Measurements from ENCODE around the gene SCN1A.
"Not testable (repeated sequence)": the region's sequence is repeated elsewhere in the genome, so short reads cannot be mapped to it uniquely, and the experiment has no call there.

Gene SCN1A

GRCh38 chr2:166135152-166135848 lies 7.5 kb upstream of the SCN1A start:
- DNase-seq: no peak

DNA sequence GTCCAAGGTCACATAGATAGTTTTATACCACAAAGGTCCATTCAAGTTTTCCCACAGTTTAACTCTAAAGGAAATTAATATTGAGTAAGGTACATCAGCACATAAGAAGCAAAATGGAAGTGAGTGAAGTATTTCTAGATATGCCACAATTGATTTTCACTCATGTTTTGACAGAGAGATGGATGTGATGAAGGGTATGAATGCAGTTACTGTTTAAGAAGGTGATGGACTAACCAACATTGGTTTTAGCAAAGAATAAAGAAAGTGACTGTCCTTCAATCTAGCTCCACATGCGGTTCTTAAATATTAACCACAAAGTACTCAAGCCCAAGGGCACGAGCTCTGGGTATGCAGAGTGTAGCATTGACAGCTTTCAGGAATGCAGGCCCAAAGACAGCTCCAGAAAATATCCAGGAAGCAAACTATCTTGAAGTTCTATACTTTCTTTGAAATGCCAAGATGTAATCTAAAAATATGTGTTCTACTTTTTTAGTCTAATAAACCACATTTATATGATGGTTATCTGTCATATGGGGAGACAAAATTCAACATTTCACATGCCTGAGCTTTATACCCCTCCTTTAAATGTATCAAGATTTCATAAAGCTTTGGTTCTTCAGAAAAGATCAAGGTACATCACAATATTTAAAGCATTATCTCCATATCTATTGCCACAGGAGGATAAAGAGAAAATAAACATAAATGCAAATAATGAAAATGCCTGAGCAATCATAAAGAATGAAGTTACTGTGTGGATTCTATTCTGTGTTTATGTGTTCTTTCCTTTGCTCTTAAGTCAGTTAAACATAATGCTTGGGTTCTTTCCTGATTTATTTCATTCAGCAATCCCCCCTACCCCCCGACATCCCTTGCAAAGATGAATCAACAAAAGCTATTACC lies 6.7 kb upstream of the SCN1A start:
- no peak for DNase-seq

DNA sequence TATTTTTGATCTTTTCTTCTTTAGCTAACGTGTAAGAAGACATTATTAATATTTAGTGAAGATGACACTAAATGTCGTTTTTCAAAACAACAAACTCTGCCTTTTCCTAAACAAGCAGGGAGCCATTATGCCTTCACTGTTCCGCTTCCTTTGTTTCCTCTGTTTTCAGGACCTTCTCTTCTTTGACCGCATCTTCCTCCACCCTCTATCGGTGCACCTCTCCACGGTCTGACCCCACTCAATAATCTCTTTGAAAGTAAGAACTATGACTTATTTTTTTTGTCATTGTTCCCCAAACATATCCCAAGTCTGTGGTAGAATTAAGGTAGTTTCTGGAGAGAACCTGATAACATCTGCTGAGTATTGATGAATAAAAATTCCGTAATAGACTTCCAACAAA lies 5.8 kb upstream of the SCN1A start:
- DNase-seq: no peak

DNA sequence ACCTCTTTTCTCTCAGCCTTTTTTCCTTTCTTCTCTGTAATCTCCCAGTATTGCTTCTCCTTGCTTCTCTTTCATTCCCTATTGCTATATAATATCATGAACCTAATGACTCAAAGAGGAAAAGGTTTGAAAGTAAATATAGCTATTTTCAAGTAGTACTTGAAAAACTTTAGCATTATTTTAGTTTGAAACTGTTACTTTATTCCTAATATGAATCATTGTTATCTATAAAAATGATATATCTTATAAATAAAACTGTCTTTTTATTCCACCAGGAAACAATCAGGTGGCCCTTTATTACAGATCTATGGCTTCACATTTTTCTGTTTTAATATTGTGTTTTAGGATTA lies 311 bp upstream of the SCN1A start:
- no peak for DNase-seq

- DNase-seq: no peak
Measured at GRCh38 chr2:166126007-166126639, 1.7 kb downstream of the SCN1A start.

DNA sequence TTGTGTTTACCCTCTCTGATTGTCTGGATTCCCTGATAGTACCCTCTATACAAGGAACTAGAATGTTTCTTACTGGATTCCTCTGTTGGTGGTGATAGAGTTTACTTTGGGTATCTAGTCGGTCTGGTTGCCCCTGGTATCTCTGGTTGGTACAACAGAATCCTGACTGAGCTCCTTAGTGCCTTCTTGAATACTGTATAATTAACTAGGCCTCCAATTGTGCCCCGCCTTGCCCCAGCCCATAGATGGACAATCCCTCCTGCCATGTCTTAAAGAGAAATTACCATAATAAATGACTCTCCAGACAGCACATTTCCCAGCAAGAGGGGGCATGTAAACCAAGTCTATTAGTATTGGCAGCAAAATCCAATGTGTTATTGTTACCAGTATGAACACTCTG lies 2.3 kb downstream of the SCN1A start:
- DNase-seq: no peak

GRCh38 chr2:166118180-166118579 lies 9.6 kb downstream of the SCN1A start:
- DNase-seq: no peak

GRCh38 chr2:166117491-166117890 lies 10.3 kb downstream of the SCN1A start:
- DNase-seq: no peak

DNA sequence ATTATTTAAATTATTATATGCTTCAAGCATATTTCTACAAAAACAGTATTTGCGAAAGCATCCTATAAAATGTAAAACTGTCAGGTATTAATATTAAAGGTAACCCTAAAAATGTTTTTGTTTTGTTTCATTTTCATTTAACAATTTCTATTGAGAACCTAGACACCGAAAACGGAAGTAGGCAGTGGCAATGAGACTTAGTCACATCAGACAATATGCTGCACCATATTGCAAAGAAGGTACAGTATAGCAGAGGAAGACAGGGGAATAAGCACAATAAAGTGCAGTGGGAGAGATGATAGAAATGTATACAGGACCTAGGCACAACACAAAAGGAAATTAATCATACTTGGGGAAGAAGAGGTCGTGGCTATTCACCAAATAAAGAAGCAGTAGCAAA lies 12.2 kb downstream of the SCN1A start:
- no peak for DNase-seq

GRCh38 chr2:166112193-166112605 lies 15.6 kb downstream of the SCN1A start:
- no peak for DNase-seq

DNA sequence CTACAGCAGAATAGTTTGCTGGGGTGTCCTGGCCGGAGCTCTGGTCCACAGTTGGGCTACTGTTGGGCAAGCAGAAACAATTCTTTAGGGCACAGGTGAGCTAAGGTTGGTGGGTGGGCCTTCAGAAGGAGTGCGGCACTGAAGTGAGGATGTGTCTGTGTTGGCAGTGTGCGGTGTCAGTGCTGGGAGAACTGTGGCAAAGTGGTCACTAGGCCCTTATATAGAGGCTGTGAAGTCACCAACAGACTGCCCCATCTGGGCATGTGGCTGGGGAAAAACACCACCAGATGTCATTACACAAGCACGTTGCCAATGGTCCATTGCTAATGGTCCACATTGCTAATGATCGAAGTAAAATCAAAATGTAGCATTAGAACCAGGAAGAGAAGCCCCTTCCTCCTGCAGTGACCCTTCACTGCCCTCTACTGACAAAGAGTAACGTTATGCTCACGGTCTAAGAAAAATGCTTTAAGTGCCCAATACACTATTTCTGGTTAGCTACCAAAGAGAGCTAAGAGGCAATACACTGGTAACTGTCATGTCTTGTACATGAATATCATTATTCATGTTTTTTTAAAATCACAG lies 21.3 kb downstream of the SCN1A start:
- no peak for DNase-seq

- DNase-seq: no peak
Measured at GRCh38 chr2:166104773-166105172, 23.0 kb downstream of the SCN1A start.

DNA sequence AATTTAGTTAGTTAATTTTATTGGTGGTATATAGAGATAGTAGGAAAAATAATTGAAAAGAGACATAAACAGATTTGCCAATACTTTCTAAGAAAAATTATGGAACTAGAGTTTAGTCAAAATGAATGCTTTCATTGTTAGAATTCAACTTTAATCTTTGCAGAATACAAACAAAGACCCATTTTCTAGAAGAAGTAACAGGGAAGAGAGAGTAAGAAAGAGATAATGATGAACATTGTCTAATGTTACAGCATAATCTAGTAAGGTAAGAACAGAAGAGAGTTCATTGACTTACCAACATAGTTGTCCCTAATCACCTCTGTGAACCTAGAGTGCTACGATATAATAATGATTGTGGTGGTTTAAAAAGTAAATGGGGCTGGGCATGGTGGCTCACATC lies 23.7 kb downstream of the SCN1A start:
- no peak for DNase-seq

GRCh38 chr2:166103277-166103676 lies 24.5 kb downstream of the SCN1A start:
- not testable (repeated sequence) for DNase-seq

DNA sequence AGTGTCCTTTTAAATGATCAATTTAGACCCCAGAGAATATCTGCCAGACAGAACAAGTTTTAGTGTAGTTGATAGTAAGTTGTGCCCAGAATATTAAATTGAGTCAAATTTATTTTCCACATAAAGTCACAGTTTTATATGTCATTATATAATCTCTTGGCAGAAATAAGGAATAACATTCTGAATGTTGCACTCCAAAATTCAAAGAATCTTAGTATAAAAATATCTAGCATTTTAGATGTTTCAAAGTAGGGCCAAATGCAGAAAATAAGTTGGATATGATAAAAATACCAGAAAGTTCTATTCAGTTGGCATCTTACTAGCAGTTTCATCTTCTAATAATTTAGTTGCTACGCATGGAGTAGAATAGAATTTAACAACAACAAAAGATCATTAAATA lies 33.5 kb downstream of the SCN1A start:
- DNase-seq: no peak

DNA sequence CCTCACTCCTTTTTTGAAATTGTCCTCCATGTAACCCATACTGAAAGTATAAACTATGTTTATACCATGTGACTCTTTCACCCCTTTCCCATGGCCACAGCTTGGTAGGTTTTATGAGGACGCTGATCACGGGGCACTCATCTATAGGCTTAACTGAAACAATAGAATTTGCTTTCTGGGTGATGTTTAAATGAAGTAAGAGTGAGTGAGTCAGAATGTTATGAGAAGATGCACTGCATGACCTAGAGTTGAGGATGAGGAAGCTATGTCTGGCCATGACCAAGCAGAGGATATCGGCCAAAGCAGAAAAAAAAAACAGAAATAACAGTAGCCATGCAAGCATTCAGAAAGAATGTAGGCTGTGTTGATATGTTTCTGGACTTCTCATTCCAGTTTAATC lies 34.9 kb downstream of the SCN1A start:
- no peak for DNase-seq

DNA sequence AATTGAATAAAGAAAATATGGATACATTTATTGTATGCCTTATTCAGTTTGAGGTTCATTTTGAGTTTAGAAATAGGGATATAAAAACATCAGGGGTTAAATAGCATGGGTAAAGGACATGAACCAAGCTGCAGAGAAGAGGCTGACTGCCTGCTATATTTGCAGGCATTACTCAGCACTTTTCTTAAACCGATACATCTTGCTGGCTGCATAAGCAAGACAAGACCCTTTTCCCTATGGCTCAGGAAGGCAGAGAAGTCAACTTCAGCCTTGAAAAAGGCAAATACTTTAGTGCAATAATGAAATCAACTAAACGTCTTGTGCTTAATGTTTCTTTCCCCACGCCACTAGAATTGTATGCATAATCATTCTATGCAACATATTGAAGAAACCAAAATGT lies 36.4 kb downstream of the SCN1A start:
- DNase-seq: no peak

GRCh38 chr2:166090908-166091307 lies 36.9 kb downstream of the SCN1A start:
- no peak for DNase-seq

DNA sequence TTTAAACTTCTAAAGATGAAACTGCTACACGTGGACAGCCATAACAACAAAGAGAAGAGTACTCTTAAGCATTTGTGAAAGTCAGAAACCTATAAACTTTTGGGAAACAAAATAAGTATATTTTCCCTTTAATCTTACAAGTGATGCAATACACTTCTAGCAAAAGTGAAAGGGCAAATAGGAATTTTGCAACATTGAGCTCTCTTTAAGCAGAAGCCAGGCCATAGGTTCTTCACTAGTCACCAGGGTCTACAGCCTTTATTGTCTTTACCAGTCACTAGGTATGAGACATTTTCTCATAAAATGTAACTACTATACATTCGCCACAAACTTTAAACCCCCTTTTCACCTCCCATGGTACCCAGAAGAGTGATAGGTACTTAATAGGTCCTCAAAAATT lies 37.5 kb downstream of the SCN1A start:
- DNase-seq: no peak

- no peak for DNase-seq
Measured at GRCh38 chr2:166088634-166089033, 39.2 kb downstream of the SCN1A start.

DNA sequence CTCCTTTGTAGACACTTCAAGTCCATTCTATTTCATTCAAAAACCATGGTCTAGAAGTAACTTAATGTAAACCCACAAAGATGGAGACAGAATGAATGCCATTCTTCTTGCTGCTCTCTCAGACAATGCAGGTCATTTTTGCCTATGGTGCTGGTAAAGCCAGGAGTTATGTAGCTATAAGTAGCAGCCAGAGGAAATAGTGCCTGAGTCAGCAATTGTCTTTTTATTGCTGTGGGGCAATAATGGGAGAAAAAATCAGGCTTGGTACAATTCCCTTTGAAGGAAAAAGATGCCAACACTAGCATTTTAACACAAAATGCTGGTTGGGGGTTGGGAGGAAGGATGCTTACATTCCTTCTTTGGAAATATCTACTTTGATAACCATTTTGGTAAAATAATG lies 43.5 kb downstream of the SCN1A start:
- DNase-seq: no peak

- DNase-seq: no peak
Measured at GRCh38 chr2:166082736-166083135, 45.1 kb downstream of the SCN1A start.

DNA sequence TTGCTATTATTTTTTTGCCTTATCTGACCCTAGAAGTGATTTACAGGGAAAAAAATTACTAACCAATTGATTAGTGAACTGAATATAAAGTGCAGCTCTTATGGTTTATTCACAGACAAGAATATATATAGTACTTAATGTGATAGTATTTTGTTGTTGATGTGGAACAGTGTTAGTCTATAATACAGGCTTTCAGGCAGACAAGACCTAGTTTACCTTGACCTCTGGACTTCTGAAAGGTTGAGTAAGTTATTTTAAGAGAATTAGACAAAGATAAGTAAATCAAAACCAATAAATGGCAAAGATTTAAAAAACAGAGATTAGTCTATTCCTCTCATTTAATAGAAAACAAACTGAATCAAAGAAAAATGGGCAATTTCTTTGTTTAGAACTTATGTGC lies 46.0 kb downstream of the SCN1A start:
- no peak for DNase-seq

All from activated T-cell treated with anti-CD3 and anti-CD28 coated beads for 4 hours (primary cell).